ENCODE results near the gene SHC2. TPM values are rescaled to one million over a fixed set of nuclear protein-coding genes. Genes with fewer than 3 reads are reported as not detected.

Gene SHC2
- total and polyA plus RNA-seq, 2 of the 8 experiments (the other 6 are each of a cell fraction or from before 2014, with no cell fraction given) = 4.4 to 7.3 TPM

- Histone ChIP-seq H3K4ac (replicated peaks; ENCODE audit: insufficient read length, low read depth, low read length) (no peak overlapping the region), H2BK20ac (ENCODE audit: low read length) (no peak overlapping the region; the same call in 1 of the 2 replicates), H2BK120ac (replicated peaks; ENCODE audit: low read depth, low read length) (no peak overlapping the region), H2BK15ac (ENCODE audit: low read length) (no peak overlapping the region; the same call in 1 of the 2 replicates), H2AK5ac (ENCODE audit: low read depth, low read length) (no peak overlapping the region), H3K4me3 (ENCODE audit: extremely low read depth in 1 of 4, insufficient read depth in 2 of 4, low read depth in 3 of 4, low read length in 4 of 4) (no peak overlapping the region), H3K56ac (replicated peaks; ENCODE audit: insufficient read length, low read depth, low read length) (no peak overlapping the region), H3K4me2 (ENCODE audit: insufficient read depth in 1 of 2, low read depth in 2 of 2, low read length in 2 of 2) (no peak overlapping the region), H4K5ac (ENCODE audit: insufficient read length, low read depth, low read length) (no peak overlapping the region), H3K14ac (ENCODE audit: insufficient read length) (no peak overlapping the region), H2BK12ac (ENCODE audit: low read depth, low read length) (peak overlapping the region; percentile 27; the same call in 1 of the 2 replicates), H3K79me1 (ENCODE audit: low read depth, low read length) (no peaks in the 10 kb centered on the region), H3K27me3 (replicated peaks in 1 of 4; ENCODE audit: control insufficient read depth in 3 of 4, extremely low read depth in 1 of 4, insufficient read depth in 3 of 4, low read length in 3 of 4) (peaks cover 17 to 22% (median 18%) of the 10 kb centered on the region in 4 experiments), H3K18ac (ENCODE audit: extremely low read depth, low read length) (no peak overlapping the region), H3K23me2 (ENCODE audit: low read depth, low read length) (peaks cover 14% of the 10 kb centered on the region; the same call in 1 of the 2 replicates), H4K20me1 (replicated peaks in 1 of 2; ENCODE audit: control insufficient read depth in 1 of 2, insufficient read depth in 2 of 2, low read length in 2 of 2) (peaks cover 0 to 6% of the 10 kb centered on the region in 2 experiments), H3K36me3 (ENCODE audit: control insufficient read depth in 2 of 4, insufficient read depth in 4 of 4, low read length in 3 of 4) (peaks cover 0 to 3% (median 0%) of the 10 kb centered on the region in 4 experiments; a peak in 1 of 8 replicates), H3K9ac (replicated peaks in 1 of 4; ENCODE audit: extremely low read depth in 1 of 4, low read depth in 3 of 4, low read length in 3 of 4) (no peak overlapping the region), H2AFZ (ENCODE audit: low read length) (no peak overlapping the region), H3K9me3 (ENCODE audit: insufficient read depth in 2 of 2, low read depth in 1 of 2, low read length in 1 of 2) (peaks cover 0 to 2% of the 10 kb centered on the region in 2 experiments; a peak in 1 of 4 replicates), H3K23ac (ENCODE audit: insufficient read length) (no peak overlapping the region), H3K79me2 (ENCODE audit: control insufficient read depth in 1 of 2, insufficient read depth in 2 of 2, low read length in 2 of 2) (no peaks in the 10 kb centered on the region), H2BK5ac (ENCODE audit: low read depth, low read length) (peak overlapping the region; percentile 52; the same call in 1 of the 2 replicates), H3K27ac (ENCODE audit: low read depth, low read length) (no peak overlapping the region), H3K4me1 (replicated peaks in 1 of 4; ENCODE audit: control insufficient read depth in 3 of 4, insufficient read depth in 4 of 4, low read length in 3 of 4) (peaks cover 0 to 13% (median 9%) of the 10 kb centered on the region in 4 experiments; a peak in 5 of 7 replicates), H4K8ac (ENCODE audit: extremely low read depth, insufficient read depth, low read length) (no peak overlapping the region; the same call in 1 of the 2 replicates), H4K91ac (replicated peaks; ENCODE audit: insufficient read length, low read length) (no peak overlapping the region)
- CTCF ChIA-PET (ENCODE audit: partially characterized antibody) = interaction anchor here (0.8 to 3.7 kb wide), 13 partner anchors 9 to 146 kb away, joined by 3 to 21 read pairs (median 6); no protein-coding TSS in a partner anchor
- POLR2A ChIA-PET (ENCODE audit: partially characterized antibody) = interaction anchor here (0.5 to 1.5 kb wide), 4 partner anchors 13 to 1879 kb away, joined by 3 to 5 read pairs (median 4); partner anchors contain the start of gene TPGS1
- FAIRE-seq = no peak
- WGBS, 2 experiments (ENCODE audit: extremely low coverage in 1 of 2, insufficient coverage in 1 of 2, insufficient read length in 1 of 2, insufficient replicate concordance in 2 of 2, low coverage in 1 of 2, low lambda C conversion rate in 2 of 2, missing lambda C conversion rate in 1 of 2) = 85% methylated on average over 13 of the region's 22 CpGs; no CpG with 5 or more reads in 1 of the 2 experiments
- no peak for DNase-seq (ENCODE audit: low read depth in 1 of 2, low spot score in 2 of 2)
- no peak for TF ChIP-seq SP1 (IDR thresholded peaks at IDR 0.05; ENCODE audit: low read depth, low read length)
Measured at GRCh38 chr19:494171-495080, 33.6 kb upstream of the SHC2 start.

Data from H1 (cell line).